ENCODE data around the gene UGT2B17. TPM values are rescaled to one million over a fixed set of nuclear protein-coding genes. Genes with fewer than 3 reads are reported as not detected.

Gene UGT2B17
- polyA plus RNA-seq, 1 donor from 2014 or later, result not detected

- no peaks in the 10 kb centered on the region for H3K79me2 ChIP-seq (replicated peaks; ENCODE audit: insufficient read depth, low read length)
- TF ChIP-seq POLR2AphosphoS5 (IDR thresholded peaks at IDR 0.05) (no peak), EZH2 (IDR thresholded peaks at IDR 0.05; ENCODE audit: borderline replicate concordance, insufficient read depth, low read length, poor library complexity, severe bottlenecking) (no peak), EP300 (conservative IDR thresholded peaks at IDR 0.05; ENCODE audit: poor library complexity, severe bottlenecking) (no peak)
- no peaks in the 10 kb centered on the region for H3K9me3 ChIP-seq (ENCODE audit: low read length)
- no peak overlapping the region for H2AFZ ChIP-seq (ENCODE audit: low read depth, low read length)
- no peak overlapping the region for H3K4me3 ChIP-seq (ENCODE audit: low read length)
- no peaks in the 10 kb centered on the region for H3F3A ChIP-seq (ENCODE audit: insufficient read depth, low read length, poor library complexity, severe bottlenecking)
- no peaks in the 10 kb centered on the region for H3K9me2 ChIP-seq (ENCODE audit: insufficient read depth, low read length)
- H4K20me1 ChIP-seq (ENCODE audit: insufficient read depth), result no peaks in the 10 kb centered on the region
- no peak overlapping the region for H3K9ac ChIP-seq (ENCODE audit: low read length)
- no peaks in the 10 kb centered on the region for H3K27me3 ChIP-seq (ENCODE audit: insufficient read depth, low read depth, low read length)
- H3K27ac ChIP-seq (ENCODE audit: low read length), result no peak overlapping the region
- H3K36me3 ChIP-seq (ENCODE audit: insufficient read depth, low read length), result no peaks in the 10 kb centered on the region
- H3K4me2 ChIP-seq (ENCODE audit: low read length), result no peak overlapping the region
Observed at GRCh38 chr4:68606240-68606639, 30.1 kb upstream of the UGT2B17 start.

- H2AFZ ChIP-seq (ENCODE audit: low read depth, low read length), result no peak overlapping the region
- no peak overlapping the region for H3K9ac ChIP-seq (ENCODE audit: low read length)
- H3K4me2 ChIP-seq (ENCODE audit: low read length), result no peak overlapping the region
- no peaks in the 10 kb centered on the region for H3K9me2 ChIP-seq (ENCODE audit: insufficient read depth, low read length)
- H3K4me3 ChIP-seq (ENCODE audit: low read length), result no peak overlapping the region
- no peaks in the 10 kb centered on the region for H4K20me1 ChIP-seq (ENCODE audit: insufficient read depth)
- no peaks in the 10 kb centered on the region for H3K9me3 ChIP-seq (ENCODE audit: low read length)
- TF ChIP-seq EP300 (conservative IDR thresholded peaks at IDR 0.05; ENCODE audit: poor library complexity, severe bottlenecking), result no peak
- TF ChIP-seq EZH2 (IDR thresholded peaks at IDR 0.05; ENCODE audit: borderline replicate concordance, insufficient read depth, low read length, poor library complexity, severe bottlenecking), result no peak
- TF ChIP-seq SMC3 (conservative IDR thresholded peaks at IDR 0.05; ENCODE audit: poor library complexity), result no peak
- no peak for TF ChIP-seq MXI1 (conservative IDR thresholded peaks at IDR 0.05; ENCODE audit: poor library complexity, severe bottlenecking)
- TF ChIP-seq TAF1 (IDR thresholded peaks at IDR 0.05; ENCODE audit: low read depth), result no peak
- TF ChIP-seq REST (IDR thresholded peaks at IDR 0.05; ENCODE audit: borderline replicate concordance), result no peak
- no peaks in the 10 kb centered on the region for H3F3A ChIP-seq (ENCODE audit: insufficient read depth, low read length, poor library complexity, severe bottlenecking)
- H3K27ac ChIP-seq (ENCODE audit: low read length), result no peak overlapping the region
- no peaks in the 10 kb centered on the region for H3K27me3 ChIP-seq (ENCODE audit: insufficient read depth, low read depth, low read length)
- no peaks in the 10 kb centered on the region for H3K79me2 ChIP-seq (replicated peaks; ENCODE audit: insufficient read depth, low read length)
- H3K36me3 ChIP-seq (ENCODE audit: insufficient read depth, low read length), result no peaks in the 10 kb centered on the region
Observed at GRCh38 chr4:68599150-68599549, 23.0 kb upstream of the UGT2B17 start.

GRCh38 chr4:68597482-68597881, 21.4 kb upstream of the UGT2B17 start:
- H3K9ac ChIP-seq (ENCODE audit: low read length), result no peak overlapping the region
- no peak overlapping the region for H3K4me2 ChIP-seq (ENCODE audit: low read length)
- no peak for TF ChIP-seq SMC3 (conservative IDR thresholded peaks at IDR 0.05; ENCODE audit: poor library complexity)
- TF ChIP-seq REST (IDR thresholded peaks at IDR 0.05; ENCODE audit: borderline replicate concordance), result no peak
- TF ChIP-seq CTCF (IDR thresholded peaks at IDR 0.05; ENCODE audit: poor library complexity, severe bottlenecking), result no peak
- H3K4me3 ChIP-seq (ENCODE audit: low read length), result no peak overlapping the region
- no peaks in the 10 kb centered on the region for H3K27me3 ChIP-seq (ENCODE audit: insufficient read depth, low read depth, low read length)
- no peaks in the 10 kb centered on the region for H3K36me3 ChIP-seq (ENCODE audit: insufficient read depth, low read length)
- H3F3A ChIP-seq (ENCODE audit: insufficient read depth, low read length, poor library complexity, severe bottlenecking), result no peaks in the 10 kb centered on the region
- no peak overlapping the region for H3K27ac ChIP-seq (ENCODE audit: low read length)
- no peaks in the 10 kb centered on the region for H4K20me1 ChIP-seq (ENCODE audit: insufficient read depth)
- H3K9me3 ChIP-seq (ENCODE audit: low read length), result no peaks in the 10 kb centered on the region
- H2AFZ ChIP-seq (ENCODE audit: low read depth, low read length), result no peak overlapping the region
- no peaks in the 10 kb centered on the region for H3K79me2 ChIP-seq (replicated peaks; ENCODE audit: insufficient read depth, low read length)
- no peaks in the 10 kb centered on the region for H3K9me2 ChIP-seq (ENCODE audit: insufficient read depth, low read length)

Measured in neural cell (in vitro differentiated cells).